ENCODE measurements around the gene SOX3. TPM values are rescaled to one million over a fixed set of nuclear protein-coding genes. Genes with fewer than 3 reads are reported as not detected.

SOX3 gene
- total and polyA plus RNA-seq, 2 of the 13 experiments (the other 11 are each of a cell fraction or from before 2014, with no cell fraction given), result not detected

GRCh38 chrX:140525448-140525847 is 20.6 kb upstream of the SOX3 start:
- in situ Hi-C loops (cut with HindIII; ENCODE audit: extremely low pct_ligation_motif_present, low pct_unique_long_range_greater_than_20kb) (no loop called here), intact Hi-C loops (cut with micrococcal nuclease; ENCODE audit: unreplicated experiment) (no loop called here)
- no TSS peak for BruUV-seq (replicated peaks)
- WGBS (ENCODE audit: low lambda C conversion rate), result 0% methylated on average over 2 of the region's 2 CpGs
- ChIA-PET POLR2A (no interaction called here), CTCF (ENCODE audit: low intra/inter-chr PET ratio, low total read pairs) (no interaction called here)
- Histone ChIP-seq H3K27me3 (ENCODE audit: control insufficient read depth in 1 of 2, insufficient read depth in 2 of 2, low read length in 2 of 2) (no peaks in the 10 kb centered on the region), H3K4me3 (replicated peaks in 1 of 3; ENCODE audit: insufficient read depth in 1 of 3, low read depth in 2 of 3, low read length in 3 of 3) (no peak overlapping the region), H3K4me2 (ENCODE audit: low read depth, low read length) (no peak overlapping the region), H3K4me1 (ENCODE audit: insufficient read depth, low read length) (no peaks in the 10 kb centered on the region), H4K20me1 (ENCODE audit: insufficient read depth, low read length) (no peaks in the 10 kb centered on the region), H3K9me3 (ENCODE audit: low read length) (no peaks in the 10 kb centered on the region), H3K36me3 (replicated peaks in 1 of 2; ENCODE audit: control insufficient read depth in 1 of 2, insufficient read depth in 2 of 2, low read length in 2 of 2) (no peaks in the 10 kb centered on the region), H3K79me2 (ENCODE audit: insufficient read depth, low read length) (no peaks in the 10 kb centered on the region), H2AFZ (ENCODE audit: low read length) (no peak overlapping the region), H3K27ac (ENCODE audit: extremely low read length, insufficient read depth, low read length) (no peak overlapping the region), H3K9ac (ENCODE audit: insufficient read depth, low read depth, low read length) (no peak overlapping the region)
- TF ChIP-seq TRAFD1 (CRISPR knock-in tag; IDR thresholded peaks at IDR 0.05; ENCODE audit: borderline replicate concordance) (no peak), ZNF343 (CRISPR knock-in tag; IDR thresholded peaks at IDR 0.05) (no peak)
- ATAC-seq (no peak), FAIRE-seq (no peak), DNase-seq (ENCODE audit: low spot score) (no peak)

- TF ChIP-seq CBX5 (CRISPR knock-in tag; IDR thresholded peaks at IDR 0.05; ENCODE audit: borderline replicate concordance) (no peak), FOSL2 (CRISPR knock-in tag; IDR thresholded peaks at IDR 0.05) (no peak), KAT8 (CRISPR knock-in tag; IDR thresholded peaks at IDR 0.05) (no peak), ZNF678 (CRISPR knock-in tag; IDR thresholded peaks at IDR 0.05) (no peak), ZNF367 (CRISPR knock-in tag; IDR thresholded peaks at IDR 0.05; ENCODE audit: borderline replicate concordance) (no peak), ZNF451 (CRISPR knock-in tag; IDR thresholded peaks at IDR 0.05) (no peak), ZNF30 (CRISPR knock-in tag; IDR thresholded peaks at IDR 0.05) (no peak), THYN1 (CRISPR knock-in tag; IDR thresholded peaks at IDR 0.05; ENCODE audit: borderline replicate concordance, low read depth) (no peak), PITX1 (CRISPR knock-in tag; IDR thresholded peaks at IDR 0.05) (no peak), KDM1A (CRISPR knock-in tag; IDR thresholded peaks at IDR 0.05) (no peak)
- intact Hi-C loops (cut with micrococcal nuclease; ENCODE audit: unreplicated experiment), result no loop called here
- no peak overlapping the region for H3K9ac ChIP-seq (ENCODE audit: insufficient read depth, low read depth, low read length)
- H3K79me2 ChIP-seq (ENCODE audit: insufficient read depth, low read length), result no peaks in the 10 kb centered on the region
- no peak overlapping the region for H2AFZ ChIP-seq (ENCODE audit: low read length)
- H4K20me1 ChIP-seq (ENCODE audit: insufficient read depth, low read length), result no peaks in the 10 kb centered on the region
- WGBS (ENCODE audit: low lambda C conversion rate), result 20% methylated on average over 1 of the region's 2 CpGs
- H3K4me3 ChIP-seq (replicated peaks in 1 of 3; ENCODE audit: insufficient read depth in 1 of 3, low read depth in 2 of 3, low read length in 3 of 3), result no peak overlapping the region
- DNase-seq (ENCODE audit: low spot score), result no peak
- H3K4me2 ChIP-seq (ENCODE audit: low read depth, low read length), result no peak overlapping the region
- H3K9me3 ChIP-seq (ENCODE audit: low read length), result no peaks in the 10 kb centered on the region
- no TSS peak for BruUV-seq (replicated peaks)
- in situ Hi-C loops (cut with HindIII; ENCODE audit: extremely low pct_ligation_motif_present, low pct_unique_long_range_greater_than_20kb), result no loop called here
- no peaks in the 10 kb centered on the region for H3K4me1 ChIP-seq (ENCODE audit: insufficient read depth, low read length)
- POLR2A ChIA-PET, result no interaction called here
- no peak for ATAC-seq
- H3K36me3 ChIP-seq (replicated peaks in 1 of 2; ENCODE audit: control insufficient read depth in 1 of 2, insufficient read depth in 2 of 2, low read length in 2 of 2), result no peaks in the 10 kb centered on the region
- no peak overlapping the region for H3K27ac ChIP-seq (ENCODE audit: extremely low read length, insufficient read depth, low read length)
- CTCF ChIA-PET (ENCODE audit: low intra/inter-chr PET ratio, low total read pairs), result no interaction called here
- FAIRE-seq, result no peak
- H3K27me3 ChIP-seq (ENCODE audit: control insufficient read depth in 1 of 2, insufficient read depth in 2 of 2, low read length in 2 of 2), result no peaks in the 10 kb centered on the region
These were observed 19.7 kb upstream of the SOX3 start for GRCh38 chrX:140524556-140524955.
